Measurements from ENCODE around the gene DPH7.

DNA sequence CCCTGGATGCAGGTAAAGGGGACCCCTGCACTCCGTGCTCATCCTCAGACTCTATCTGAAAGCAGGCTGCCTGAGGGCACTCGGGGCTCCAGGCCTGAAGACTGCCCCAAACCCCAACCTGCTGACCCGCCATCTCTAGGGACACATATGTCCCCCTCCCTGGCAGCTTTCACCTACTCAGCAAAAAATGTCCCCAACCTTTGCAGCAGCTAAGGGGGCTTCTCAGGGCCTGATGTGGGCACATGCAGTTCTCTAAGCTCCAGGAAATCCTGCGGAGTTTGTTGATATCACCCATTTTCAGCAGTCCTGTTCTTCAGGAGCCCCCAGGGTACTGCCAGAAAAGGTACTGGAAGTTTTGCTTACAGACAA lies 2.2 kb upstream of the DPH7 start:
- TF ChIP-seq, protein P1, sequence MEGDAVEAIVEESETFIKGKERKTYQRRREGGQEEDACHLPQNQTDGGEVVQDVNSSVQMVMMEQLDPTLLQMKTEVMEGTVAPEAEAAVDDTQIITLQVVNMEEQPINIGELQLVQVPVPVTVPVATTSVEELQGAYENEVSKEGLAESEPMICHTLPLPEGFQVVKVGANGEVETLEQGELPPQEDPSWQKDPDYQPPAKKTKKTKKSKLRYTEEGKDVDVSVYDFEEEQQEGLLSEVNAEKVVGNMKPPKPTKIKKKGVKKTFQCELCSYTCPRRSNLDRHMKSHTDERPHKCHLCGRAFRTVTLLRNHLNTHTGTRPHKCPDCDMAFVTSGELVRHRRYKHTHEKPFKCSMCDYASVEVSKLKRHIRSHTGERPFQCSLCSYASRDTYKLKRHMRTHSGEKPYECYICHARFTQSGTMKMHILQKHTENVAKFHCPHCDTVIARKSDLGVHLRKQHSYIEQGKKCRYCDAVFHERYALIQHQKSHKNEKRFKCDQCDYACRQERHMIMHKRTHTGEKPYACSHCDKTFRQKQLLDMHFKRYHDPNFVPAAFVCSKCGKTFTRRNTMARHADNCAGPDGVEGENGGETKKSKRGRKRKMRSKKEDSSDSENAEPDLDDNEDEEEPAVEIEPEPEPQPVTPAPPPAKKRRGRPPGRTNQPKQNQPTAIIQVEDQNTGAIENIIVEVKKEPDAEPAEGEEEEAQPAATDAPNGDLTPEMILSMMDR (IDR thresholded peaks at IDR 0.05; ENCODE audit: low read depth, low read length), result no peak
- TF ChIP-seq EZH2phosphoT487 (IDR thresholded peaks at IDR 0.05; ENCODE audit: low read depth), result no peak
